ENCODE data around the gene CDC42EP3.

The CDC42EP3 gene

GRCh38 chr2:37642907-37643729 is 28.3 kb downstream of the CDC42EP3 start:
- no peak for DNase-seq (ENCODE audit: low spot score)
- in situ Hi-C loops (cut with MboI; ENCODE audit: low pct_unique_long_range_greater_than_20kb, low sequenced_read_pairs, unreplicated experiment): no loop called here
- TF ChIP-seq CTCF (IDR thresholded peaks at IDR 0.05; ENCODE audit: extremely low read depth, insufficient read depth, missing control alignments): no peak

GRCh38 chr2:37641582-37642171 is 29.8 kb downstream of the CDC42EP3 start:
- TF ChIP-seq CTCF (IDR thresholded peaks at IDR 0.05; ENCODE audit: extremely low read depth, insufficient read depth, missing control alignments): no peak
- no peak for DNase-seq (ENCODE audit: low spot score)
- in situ Hi-C loops (cut with MboI; ENCODE audit: low pct_unique_long_range_greater_than_20kb, low sequenced_read_pairs, unreplicated experiment): no loop called here

- TF ChIP-seq CTCF (IDR thresholded peaks at IDR 0.05; ENCODE audit: extremely low read depth, insufficient read depth, missing control alignments): no peak
- in situ Hi-C loops (cut with MboI; ENCODE audit: low pct_unique_long_range_greater_than_20kb, low sequenced_read_pairs, unreplicated experiment): no loop called here
- DNase-seq (ENCODE audit: low spot score): no peak
Measured at GRCh38 chr2:37639631-37640030, 31.8 kb downstream of the CDC42EP3 start.

GRCh38 chr2:37638973-37639372 is 32.5 kb downstream of the CDC42EP3 start:
- in situ Hi-C loops (cut with MboI; ENCODE audit: low pct_unique_long_range_greater_than_20kb, low sequenced_read_pairs, unreplicated experiment): no loop called here
- no peak for DNase-seq (ENCODE audit: low spot score)

GRCh38 chr2:37637985-37638384 is 33.5 kb downstream of the CDC42EP3 start:
- no peak for TF ChIP-seq CTCF (IDR thresholded peaks at IDR 0.05; ENCODE audit: extremely low read depth, insufficient read depth, missing control alignments)
- DNase-seq (ENCODE audit: low spot score): no peak
- in situ Hi-C loops (cut with MboI; ENCODE audit: low pct_unique_long_range_greater_than_20kb, low sequenced_read_pairs, unreplicated experiment): no loop called here

More at GRCh38 chr2:37638973-37639372, 32.5 kb downstream of the CDC42EP3 start:
- no peak for TF ChIP-seq CTCF (IDR thresholded peaks at IDR 0.05; ENCODE audit: extremely low read depth, insufficient read depth, missing control alignments)

GRCh38 chr2:37637190-37637860 is 34.1 kb downstream of the CDC42EP3 start:
- TF ChIP-seq CTCF (IDR thresholded peaks at IDR 0.05; ENCODE audit: extremely low read depth, insufficient read depth, missing control alignments): no peak
- in situ Hi-C loops (cut with MboI; ENCODE audit: low pct_unique_long_range_greater_than_20kb, low sequenced_read_pairs, unreplicated experiment): no loop called here
- no peak for DNase-seq (ENCODE audit: low spot score)
